GM18505 (cell line): ENCODE measurements around the gene ADARB2.

Source experiments
- ATAC-seq: cut with Tn5 transposase; IDR thresholded peaks from one replicate; pipeline ENCODE4 v1.9.1; 2021; ENCODE audit not compliant: unreplicated experiment
- POLR2A ChIP-seq: IDR thresholded peaks from 4 replicates; pipeline ENCODE4 v1.6.1; 2011; ENCODE audit warnings: borderline replicate concordance; ENCODE audit not compliant: insufficient read depth, insufficient read length; ENCODE audit errors: extremely low read depth

Gene ADARB2

GRCh38 chr10:1576467-1577372, 160.6 kb downstream of the ADARB2 start:
- no peak for TF ChIP-seq POLR2A
- no peak for ATAC-seq

- no peak for TF ChIP-seq POLR2A
These were observed 161.7 kb downstream of the ADARB2 start for GRCh38 chr10:1575481-1576244.

GRCh38 chr10:1574719-1575118, 162.6 kb downstream of the ADARB2 start:
- ATAC-seq, result no peak
- no peak for TF ChIP-seq POLR2A

More at GRCh38 chr10:1575481-1576244, 161.7 kb downstream of the ADARB2 start:
- ATAC-seq, result no peak

GRCh38 chr10:1573981-1574380, 163.3 kb downstream of the ADARB2 start:
- no peak for ATAC-seq
- no peak for TF ChIP-seq POLR2A

GRCh38 chr10:1573334-1573969, 163.9 kb downstream of the ADARB2 start:
- ATAC-seq, result no peak
- no peak for TF ChIP-seq POLR2A

- ATAC-seq, result no peak
- TF ChIP-seq POLR2A, result no peak
These were observed 164.6 kb downstream of the ADARB2 start for GRCh38 chr10:1572519-1573333.

GRCh38 chr10:1571587-1572237, 165.6 kb downstream of the ADARB2 start:
- TF ChIP-seq POLR2A, result no peak
- no peak for ATAC-seq

GRCh38 chr10:1570416-1571051, 166.8 kb downstream of the ADARB2 start:
- TF ChIP-seq POLR2A, result no peak
- no peak for ATAC-seq

GRCh38 chr10:1569208-1569607, 168.1 kb downstream of the ADARB2 start:
- TF ChIP-seq POLR2A, result no peak
- ATAC-seq, result no peak

- ATAC-seq, result no peak
These were observed 169.4 kb downstream of the ADARB2 start for GRCh38 chr10:1567742-1568495.

GRCh38 chr10:1567152-1567551, 170.2 kb downstream of the ADARB2 start:
- no peak for TF ChIP-seq POLR2A
- no peak for ATAC-seq

More at GRCh38 chr10:1567742-1568495, 169.4 kb downstream of the ADARB2 start:
- TF ChIP-seq POLR2A, result no peak
